T47D (cell line): ENCODE measurements around the gene WNT7B.
A peak's percentile ranks its signal among the peaks of the same experiment; 100 is the strongest.

Experiments
- DNase-seq, 2 experiments: peaks; one replicate each; pipeline versions ENCODE4 v3.0.0 to v3.0.0-alpha.2; 2011 to 2012; ENCODE audit warnings: low read depth in 1 of 2, low spot score in 1 of 2
- JUND ChIP-seq: IDR thresholded peaks from 2 replicates; pipeline ENCODE4 v1.6.1; 2012; ENCODE audit warnings: low read depth
- in situ Hi-C: cut with HindIII; loops from 2 replicates; pipeline ENCODE4 v1.10.0; 2016; ENCODE audit warnings: low sequenced_read_pairs, low pct_unique_long_range_greater_than_20kb

Gene WNT7B

DNA sequence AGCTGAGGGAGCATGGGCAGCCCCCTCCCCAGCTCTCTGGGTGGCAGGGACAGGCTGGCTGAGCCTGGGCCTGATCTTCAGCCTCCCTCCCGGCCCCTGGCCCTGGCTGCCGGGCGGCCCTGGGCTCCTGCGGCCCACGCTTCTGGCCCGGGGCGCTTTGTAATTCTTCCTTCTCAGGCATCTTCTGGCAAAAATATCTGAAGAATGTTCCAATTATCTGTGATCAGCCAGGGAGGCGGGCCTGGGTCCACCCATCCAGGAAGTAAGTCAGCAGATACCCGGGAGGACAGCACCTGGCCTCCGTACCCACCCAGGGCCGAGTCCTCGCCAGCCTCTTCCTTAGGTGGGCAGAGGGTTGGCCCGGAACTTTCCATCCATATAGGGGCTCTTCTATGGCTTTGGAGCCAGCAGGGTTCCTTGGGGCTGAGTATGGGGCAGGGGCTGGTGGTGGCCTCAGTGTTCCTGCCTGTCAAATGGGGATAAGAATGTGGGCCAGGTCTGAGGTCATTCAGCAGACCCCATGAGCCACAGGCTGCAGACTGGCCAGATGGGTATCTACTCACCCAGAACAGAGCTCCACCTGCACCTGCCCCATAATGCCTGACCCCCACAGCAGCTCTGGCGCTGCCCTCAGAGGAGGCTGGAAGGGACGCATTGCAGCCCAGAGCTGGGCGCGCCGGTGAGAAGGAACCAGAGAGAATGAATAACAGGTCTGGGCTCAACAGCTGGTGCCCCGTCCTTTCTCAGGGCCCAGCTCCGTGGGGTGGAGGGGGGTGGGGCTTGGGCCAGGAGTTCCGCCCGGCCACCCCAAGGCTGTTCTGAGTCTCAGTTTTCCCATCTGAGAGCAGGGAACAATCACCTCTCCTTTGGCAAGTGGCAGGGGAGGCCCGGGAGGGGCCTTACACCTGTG, 16.2 kb downstream of the WNT7B start:
- in situ Hi-C loops, result no loop called here
- peak in 1 of 2 experiments; percentile 59 for DNase-seq
- no peak for TF ChIP-seq JUND

DNA sequence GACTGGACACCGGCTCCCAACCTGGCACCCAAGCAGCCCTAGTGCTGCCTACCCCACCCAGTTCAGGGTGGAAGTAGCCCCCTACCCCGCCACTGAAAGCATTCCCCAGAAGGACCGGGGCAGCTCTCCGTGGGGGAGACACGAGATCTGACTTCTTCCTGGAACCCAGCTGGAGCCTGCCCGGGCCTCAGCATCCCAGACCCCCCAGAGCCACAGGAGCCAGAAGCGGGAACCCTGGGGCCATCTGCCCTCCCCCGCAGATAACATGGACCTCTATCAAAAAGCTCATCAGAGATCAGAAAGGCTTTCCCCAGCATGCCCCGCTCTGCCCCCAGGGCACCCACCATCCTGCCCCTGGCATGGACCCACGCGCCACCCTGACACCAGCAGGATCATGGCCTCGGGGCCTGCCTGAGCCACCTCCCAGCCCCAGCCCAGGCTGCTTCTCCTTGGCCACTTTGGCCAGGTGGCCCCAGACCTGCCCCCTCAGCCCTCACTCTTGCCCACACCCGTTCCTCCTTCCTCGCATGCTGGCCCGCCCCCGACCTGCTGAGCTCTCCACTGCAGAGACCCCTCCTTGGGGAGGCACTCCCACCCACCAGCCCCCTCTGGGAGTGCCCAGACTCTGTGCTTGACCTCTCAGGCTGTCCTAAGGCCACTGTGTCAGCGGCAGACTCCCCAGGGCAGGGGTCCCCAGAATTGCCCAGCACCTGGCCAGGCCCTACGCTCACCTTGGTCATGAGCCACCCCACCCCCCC, 17.1 kb downstream of the WNT7B start:
- in situ Hi-C loops, result no loop called here
- no peak for TF ChIP-seq JUND
- no peak for DNase-seq

DNA sequence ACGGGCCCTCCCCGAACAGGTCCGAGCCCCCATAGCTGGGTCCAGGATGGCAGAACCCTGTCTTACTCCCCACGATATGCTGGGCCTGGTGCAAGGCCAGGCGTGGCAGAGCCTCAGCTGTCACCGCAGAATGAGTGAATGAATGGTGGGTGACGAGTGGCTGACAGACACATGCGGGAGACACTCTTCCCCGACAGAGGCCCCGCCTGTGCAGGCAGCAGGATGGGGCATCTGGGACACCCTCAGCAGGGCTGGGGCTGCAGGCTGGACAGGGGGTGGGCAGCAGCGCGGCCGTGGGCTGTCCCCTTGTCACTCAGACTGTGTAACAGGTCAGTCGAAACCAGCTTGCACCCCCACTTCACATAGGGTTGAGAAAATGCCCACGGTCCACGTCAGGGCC, 18.0 kb downstream of the WNT7B start:
- TF ChIP-seq JUND, result no peak
- no peak for DNase-seq
- in situ Hi-C loops, result no loop called here

DNA sequence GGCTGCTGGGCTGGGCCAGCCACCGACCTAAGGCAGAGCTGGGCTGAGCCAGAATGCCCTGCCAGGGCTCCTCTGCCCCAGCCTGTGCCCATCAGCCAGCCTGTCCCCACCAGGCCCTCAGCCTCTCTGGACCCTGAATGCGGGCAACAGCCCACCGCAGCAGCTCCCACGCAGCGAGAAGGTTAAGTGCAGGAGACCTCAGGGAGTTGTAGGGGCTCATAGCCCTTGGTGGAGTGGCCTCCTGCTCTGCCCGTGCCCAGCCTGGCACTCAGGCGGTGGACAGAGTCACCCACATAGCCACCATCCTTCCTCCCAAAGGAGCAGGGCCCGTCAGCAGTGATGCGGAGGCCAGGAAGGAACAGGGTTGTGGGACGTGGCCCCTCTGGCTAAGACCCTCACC, 19.1 kb downstream of the WNT7B start:
- no peak for DNase-seq
- in situ Hi-C loops, result no loop called here
- TF ChIP-seq JUND, result no peak

DNA sequence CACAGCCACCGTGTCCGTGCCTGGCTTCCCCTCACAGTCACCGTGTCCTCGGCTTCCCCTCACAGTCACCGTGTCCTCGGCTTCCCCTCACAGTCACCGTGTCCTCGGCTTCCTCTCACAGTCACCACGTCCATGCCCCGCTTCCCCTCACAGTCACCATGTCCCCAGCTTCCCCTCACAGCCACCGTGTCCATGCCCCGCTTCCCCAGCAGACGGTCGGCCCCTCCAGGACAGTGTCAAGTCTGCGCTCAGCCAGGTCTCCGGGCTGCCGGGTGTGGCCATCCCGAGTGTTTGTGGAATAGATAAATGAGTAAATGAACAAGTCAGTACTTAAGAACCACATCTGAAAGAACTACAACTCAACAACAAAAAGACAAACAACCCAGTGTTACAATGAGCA, 23.8 kb downstream of the WNT7B start:
- in situ Hi-C loops, result no loop called here
- TF ChIP-seq JUND, result no peak
- DNase-seq, result no peak

DNA sequence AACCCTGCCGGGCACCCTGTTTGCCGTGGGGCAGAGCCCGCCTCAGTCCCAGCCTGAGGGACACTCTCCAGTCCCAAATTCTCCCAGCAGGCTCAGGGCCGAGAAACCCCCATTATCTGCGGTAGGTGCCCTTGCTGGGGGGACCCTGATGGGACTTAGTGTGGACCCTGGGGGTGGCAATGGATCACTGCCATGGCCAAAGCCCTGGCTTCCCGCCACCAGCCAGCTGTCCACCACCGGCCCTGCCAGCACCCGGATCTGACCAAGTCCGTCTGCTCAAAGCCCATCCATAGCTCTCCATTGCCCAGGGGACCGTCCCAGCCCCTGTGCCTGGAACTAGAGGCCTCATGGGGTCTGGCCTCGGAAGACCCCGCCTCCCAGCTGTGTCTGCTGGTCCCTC, 24.4 kb downstream of the WNT7B start:
- in situ Hi-C loops, result no loop called here
- DNase-seq, result no peak
- no peak for TF ChIP-seq JUND

DNA sequence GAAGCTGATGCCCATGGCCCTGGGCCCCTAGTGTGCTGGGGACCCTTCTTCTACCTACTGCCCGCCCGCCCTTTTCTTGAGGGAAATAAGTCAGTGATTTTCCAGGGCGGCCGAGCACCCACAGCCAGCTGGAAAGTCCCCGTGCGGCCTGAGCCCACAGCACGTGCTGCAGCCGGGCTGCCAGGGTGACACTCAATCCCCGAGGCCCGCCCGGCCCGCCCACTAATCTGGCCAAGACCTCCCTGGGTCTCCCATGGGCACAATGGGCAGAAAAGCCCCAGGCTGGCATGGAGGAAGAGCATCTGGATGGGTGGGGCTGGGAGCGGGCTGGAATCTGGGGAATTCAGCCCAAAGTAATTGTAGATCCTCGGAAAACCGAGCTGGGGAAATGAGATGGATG, 24.8 kb downstream of the WNT7B start:
- in situ Hi-C loops, result no loop called here

DNA sequence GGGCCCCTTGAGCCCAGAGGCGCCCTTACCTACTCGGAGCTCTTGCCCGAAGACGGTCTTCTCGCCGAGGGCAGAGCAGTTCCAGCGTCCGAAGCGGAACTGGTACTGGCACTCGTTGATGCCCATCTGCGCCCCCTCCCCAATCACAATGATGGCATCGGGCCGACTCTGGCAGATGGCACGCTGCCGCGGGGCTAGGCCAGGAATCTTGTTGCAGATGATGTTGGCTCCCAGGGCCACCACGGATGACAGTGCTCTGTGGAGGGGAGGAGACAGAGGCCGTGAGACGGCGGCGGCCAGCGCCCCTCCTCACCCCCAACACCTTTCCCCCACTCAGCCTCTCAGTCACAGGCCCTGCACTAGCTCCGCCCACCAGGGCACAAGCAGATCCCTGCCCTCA, 27.1 kb downstream of the WNT7B start:
- in situ Hi-C loops, result no loop called here
- DNase-seq, result no peak
- TF ChIP-seq JUND, result no peak

More for the DNA sequence above, 24.8 kb downstream of the WNT7B start:
- DNase-seq, result no peak
- TF ChIP-seq JUND, result no peak

DNA sequence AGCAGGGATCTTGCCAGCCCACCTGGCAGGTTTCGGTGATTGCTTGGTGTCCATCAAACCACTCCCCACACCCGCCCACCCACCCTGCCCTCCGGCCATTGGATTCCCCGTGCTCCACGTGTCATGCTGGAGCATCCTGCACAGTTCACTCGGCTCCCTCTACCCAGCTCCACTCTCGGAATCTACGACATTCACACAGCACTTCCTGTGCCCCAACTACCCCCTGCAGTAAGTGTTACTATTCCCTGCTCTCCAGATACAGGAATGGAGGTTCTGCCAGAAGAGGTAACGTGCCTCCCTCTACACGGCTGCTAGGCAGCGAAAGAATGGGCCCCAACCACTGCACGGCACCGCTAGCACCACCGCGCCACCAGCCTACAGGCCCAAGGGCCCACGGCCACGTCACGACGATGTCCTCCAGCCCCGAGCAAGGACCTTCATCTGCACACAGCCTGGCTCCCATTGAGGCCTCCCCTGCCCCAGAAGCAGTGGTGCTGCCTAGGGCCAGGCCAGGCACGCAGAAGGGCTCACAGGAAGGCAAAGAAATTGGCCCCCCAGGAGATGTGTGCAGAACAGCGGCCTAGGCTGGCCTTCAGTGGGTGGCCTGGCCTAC, 27.6 kb downstream of the WNT7B start:
- DNase-seq, result no peak
- no peak for TF ChIP-seq JUND
- in situ Hi-C loops, result no loop called here

DNA sequence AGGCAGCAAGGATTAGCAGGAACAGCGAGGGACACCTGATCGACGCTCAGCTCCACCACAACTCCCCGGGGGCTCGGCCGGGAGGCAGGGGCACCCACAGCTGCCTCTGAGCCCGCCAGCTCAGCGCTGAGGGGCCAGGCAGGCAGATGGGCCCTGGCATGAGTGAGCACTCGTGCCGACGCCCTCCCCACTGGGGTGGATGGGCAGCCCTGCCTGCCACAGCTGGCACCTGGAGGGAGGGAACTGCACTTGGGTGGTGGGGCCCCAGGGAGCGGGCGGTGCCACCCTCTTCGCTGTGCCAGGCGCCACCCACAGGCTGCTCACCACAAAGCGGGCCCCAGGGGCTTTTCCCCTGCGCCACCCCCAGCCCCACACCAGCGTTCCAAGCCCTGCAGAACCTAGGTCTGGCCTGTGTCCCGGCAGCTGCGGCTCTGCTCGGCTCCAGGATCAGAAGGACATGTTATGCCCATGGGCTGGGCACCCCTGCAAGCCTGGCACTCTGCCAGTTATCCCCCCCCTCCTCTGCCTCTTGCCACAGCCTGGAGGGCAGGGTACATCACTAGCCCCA, 28.8 kb downstream of the WNT7B start:
- no peak for TF ChIP-seq JUND
- no peak for DNase-seq
- in situ Hi-C loops, result no loop called here

DNA sequence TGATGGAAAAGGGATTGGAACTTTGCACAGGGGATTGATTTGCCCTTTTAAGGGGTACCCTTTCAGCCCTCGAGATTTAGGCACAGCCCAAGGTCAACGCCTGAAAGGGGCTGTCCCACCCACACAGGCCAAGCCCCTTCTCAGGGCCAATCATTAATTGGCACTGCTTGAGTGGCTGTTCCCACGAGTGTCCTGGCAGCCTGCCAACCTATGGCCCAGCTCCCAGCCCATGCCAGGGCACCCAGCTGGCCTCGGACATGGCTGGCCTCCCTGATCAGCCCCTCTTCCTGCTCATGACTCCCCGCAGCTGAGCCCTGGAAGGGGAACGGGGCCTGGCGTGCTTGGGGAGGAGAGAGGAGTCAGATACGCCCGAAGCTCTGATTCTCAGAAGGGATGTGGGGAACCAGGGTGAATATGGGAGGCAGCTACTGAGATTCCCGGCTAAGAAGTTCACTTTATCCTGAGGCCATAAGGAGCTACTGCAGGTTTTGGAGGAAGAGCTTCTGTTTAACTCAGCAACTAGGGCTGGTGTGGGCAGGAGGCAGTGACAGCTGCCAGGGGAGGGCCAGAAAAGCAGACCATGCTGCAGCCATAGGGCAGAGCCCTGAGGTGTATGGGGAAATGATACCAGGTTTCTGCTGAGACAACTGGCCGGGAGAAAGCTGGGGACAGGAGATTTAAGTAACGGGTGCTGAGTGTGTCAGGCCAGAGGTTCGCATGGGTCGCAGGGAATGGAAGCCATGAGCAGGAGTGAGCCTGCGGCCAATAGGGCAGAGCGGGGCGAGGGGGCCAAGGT, 30.0 kb downstream of the WNT7B start:
- no peak for TF ChIP-seq JUND
- no peak for DNase-seq
- in situ Hi-C loops, result no loop called here

DNA sequence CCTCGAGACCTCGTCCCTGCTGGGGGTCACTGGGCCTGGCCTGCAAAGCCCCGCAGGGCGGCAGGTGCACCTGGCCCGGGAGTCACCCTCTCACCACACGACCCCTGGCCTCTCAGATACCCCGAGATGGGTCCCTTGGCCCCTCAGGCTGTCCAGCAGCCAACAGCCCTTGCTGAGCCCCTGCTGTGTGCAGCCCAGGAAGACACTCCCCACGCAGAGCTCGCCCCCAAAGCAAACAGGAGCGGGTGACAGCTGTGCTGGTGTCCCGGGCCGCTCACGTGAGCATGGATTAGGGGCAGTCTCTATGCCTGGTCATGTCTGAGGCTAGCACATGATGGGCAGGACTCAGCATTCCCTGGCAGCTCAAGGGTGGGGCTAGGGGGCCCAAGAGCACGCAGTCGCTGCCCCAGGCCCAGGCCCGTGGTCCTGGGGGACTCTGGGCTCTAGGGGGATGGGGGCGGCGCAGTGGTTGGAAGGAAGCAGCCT, 31.3 kb downstream of the WNT7B start:
- no peak for TF ChIP-seq JUND
- DNase-seq, result no peak
- in situ Hi-C loops, result no loop called here
